Thyroid gland (tissue), 4 donors: Measurements from ENCODE around the gene DNAH11. TPM values are rescaled to one million over a fixed set of nuclear protein-coding genes. Genes with fewer than 3 reads are reported as not detected.

Source experiments
- total RNA-seq, 4 donors: library from RNA; depleted of rRNA; stranded (reverse); fragments of >200 nt; gene quantifications; one replicate each; pipeline ENCODE4 v1.2.3, GENCODE V29; 2016

The DNAH11 gene
- total RNA-seq, 4 donors from 2014 or later, result 3.9 to 29.9 (median 10.9) TPM

Other genes starting within 250 kb of the DNAH11 start
- 10 to 100 TPM; 16.9 to 33.8 (median 23.9) TPM for gene SP4, start 115.0 kb upstream of the DNAH11 start, total RNA-seq